Forelimb muscle (tissue), 1 donor: ENCODE measurements around the gene CARD10. TPM values are rescaled to one million over a fixed set of nuclear protein-coding genes. Genes with fewer than 3 reads are reported as not detected.
A peak's percentile ranks its signal among the peaks of the same experiment; 100 is the strongest.
"Not testable (repeated sequence)": the region's sequence is repeated elsewhere in the genome, so short reads cannot be mapped to it uniquely, and the experiment has no call there.

Experiments
- DNase-seq: peaks from one replicate; pipeline ENCODE4 v3.0.0-alpha.2; 2013; ENCODE audit warnings: low read depth
- polyA plus RNA-seq: library from polyadenylated mRNA; unstranded; fragments of 120-200 nt; gene quantifications from one replicate; pipeline ENCODE4 v1.2.1, GENCODE V29; 2013; ENCODE audit not compliant: insufficient read length

CARD10 gene
- polyA plus RNA-seq, 1 donor = 10.8 TPM

- DNase-seq = not testable (repeated sequence)
Measured at GRCh38 chr22:37527081-37527752, 8.0 kb upstream of the CARD10 start.

GRCh38 chr22:37526376-37526775 is 7.2 kb upstream of the CARD10 start:
- DNase-seq = no peak

GRCh38 chr22:37525746-37526350 is 6.6 kb upstream of the CARD10 start:
- DNase-seq = no peak

GRCh38 chr22:37525073-37525745 is 6.0 kb upstream of the CARD10 start:
- DNase-seq = no peak

GRCh38 chr22:37522482-37522881 is 3.3 kb upstream of the CARD10 start:
- DNase-seq = no peak

- no peak for DNase-seq
Measured at GRCh38 chr22:37521236-37521739, 2.1 kb upstream of the CARD10 start.

GRCh38 chr22:37520776-37521191 is 1.6 kb upstream of the CARD10 start:
- no peak for DNase-seq

GRCh38 chr22:37518509-37519267 is 527 bp downstream of the CARD10 start:
- DNase-seq = no peak

- DNase-seq = no peak
Measured at GRCh38 chr22:37517826-37518450, 1.3 kb downstream of the CARD10 start.

GRCh38 chr22:37516456-37516855 is 2.8 kb downstream of the CARD10 start:
- DNase-seq = no peak

- DNase-seq = no peak
Measured at GRCh38 chr22:37515901-37516300, 3.3 kb downstream of the CARD10 start.

- no peak for DNase-seq
Measured at GRCh38 chr22:37514526-37515051, 4.6 kb downstream of the CARD10 start.

GRCh38 chr22:37511395-37512104 is 7.7 kb downstream of the CARD10 start:
- no peak for DNase-seq

GRCh38 chr22:37510091-37510490 is 9.1 kb downstream of the CARD10 start:
- DNase-seq = no peak

- peak; percentile 25 for DNase-seq
Measured at GRCh38 chr22:37509059-37509860, 10.0 kb downstream of the CARD10 start.

- DNase-seq = no peak
Measured at GRCh38 chr22:37508431-37508992, 10.7 kb downstream of the CARD10 start.

GRCh38 chr22:37507731-37508130 is 11.5 kb downstream of the CARD10 start:
- no peak for DNase-seq

GRCh38 chr22:37505989-37506388 is 13.2 kb downstream of the CARD10 start:
- DNase-seq = no peak

- DNase-seq = no peak
Measured at GRCh38 chr22:37505565-37505964, 13.7 kb downstream of the CARD10 start.
